H1 (cell line): ENCODE measurements around the gene GNG7. TPM values are rescaled to one million over a fixed set of nuclear protein-coding genes. Genes with fewer than 3 reads are reported as not detected.

ENCODE experiments used
- KDM5A ChIP-seq: fragments of 200-600 bp; IDR thresholded peaks from 2 replicates; pipeline ENCODE4 v1.7.1; 2012; ENCODE audit warnings: mild to moderate bottlenecking, low read length, inconsistent platforms, mixed read lengths
- RAD21 ChIP-seq, 2 experiments: IDR thresholded peaks in 1 of 2; conservative IDR thresholded peaks in 1 of 2; 2 replicates each; pipeline ENCODE4 v1.6.1; 2011; ENCODE audit warnings: low read depth in 2 of 2, low read length in 2 of 2, improper control_type of control experiment in 1 of 2, inconsistent platforms in 1 of 2, mild to moderate bottlenecking in 1 of 2, moderate library complexity in 1 of 2
- polyA plus RNA-seq, 7 experiments: library from polyadenylated mRNA; depleted of rRNA in 3 of 7; stranded (reverse) in 5 of 7; unstranded in 2 of 7; fragments of >200 nt in 5 of 7; fragments of 200-250 nt in 2 of 7; gene quantifications; 1 replicate in 5 of 7; 2 replicates in 1 of 7; 4 replicates in 1 of 7; pipeline versions ENCODE4 v1.2.1 to v1.2.3, GENCODE V29; 2011 to 2013; ENCODE audit warnings: missing spikeins in 2 of 7, mixed read lengths in 2 of 7
- total RNA-seq: library from RNA; stranded (reverse); fragmentation: NEBNext Ultra II Directional; extraction: Animal tissue kit (Norgen Biotek cat#: 25700); gene quantifications from 2 replicates; pipeline ENCODE4 v1.2.1, GENCODE V29; 2021

Gene GNG7
- total and polyA plus RNA-seq, 2 of the 8 experiments (the other 6 are each of a cell fraction or from before 2014, with no cell fraction given) = 2.8 to 7.8 TPM

- TF ChIP-seq KDM5A (no peak), RAD21 (IDR thresholded peaks at IDR 0.05 in 1 of 2, conservative IDR thresholded peaks at IDR 0.05 in 1 of 2; ENCODE audit: low read depth in 2 of 2, low read length in 2 of 2) (no peak)
Measured at GRCh38 chr19:2487090-2487489, 215.4 kb downstream of the GNG7 start (continued).
